HTR-8/SVneo (cell line): ENCODE results near the gene PSMA8.
"Not testable (repeated sequence)": the region's sequence is repeated elsewhere in the genome, so short reads cannot be mapped to it uniquely, and the experiment has no call there.

Experiments used
- DNase-seq: peaks from one replicate; pipeline ENCODE4 v3.0.0; 2011; ENCODE audit warnings: low spot score, mixed read lengths; ENCODE audit not compliant: insufficient read length
- FAIRE-seq: peaks from 2 replicates; lab custom pipeline; 2011; peaks lifted over from hg19 to GRCh38; lab: Jason Lieb, UNC

The PSMA8 gene

GRCh38 chr18:26228562-26229260, 95.0 kb downstream of the PSMA8 start:
- DNase-seq (no peak), FAIRE-seq (no peak)

- no peak for FAIRE-seq
- DNase-seq: no peak
Measured at GRCh38 chr18:26230497-26230896, 96.8 kb downstream of the PSMA8 start.

GRCh38 chr18:26233208-26233607, 99.5 kb downstream of the PSMA8 start:
- DNase-seq: no peak
- FAIRE-seq: no peak

- DNase-seq, FAIRE-seq: not testable (repeated sequence)
Measured at GRCh38 chr18:26237363-26237762, 103.7 kb downstream of the PSMA8 start.

- FAIRE-seq, DNase-seq: not testable (repeated sequence)
Measured at GRCh38 chr18:26238718-26239117, 105.0 kb downstream of the PSMA8 start.

- FAIRE-seq, DNase-seq: not testable (repeated sequence)
Measured at GRCh38 chr18:26242392-26242791, 108.7 kb downstream of the PSMA8 start.
